ENCODE results near the gene C6orf136.
A peak's percentile ranks its signal among the peaks of the same experiment; 100 is the strongest.

Gene C6orf136

DNA sequence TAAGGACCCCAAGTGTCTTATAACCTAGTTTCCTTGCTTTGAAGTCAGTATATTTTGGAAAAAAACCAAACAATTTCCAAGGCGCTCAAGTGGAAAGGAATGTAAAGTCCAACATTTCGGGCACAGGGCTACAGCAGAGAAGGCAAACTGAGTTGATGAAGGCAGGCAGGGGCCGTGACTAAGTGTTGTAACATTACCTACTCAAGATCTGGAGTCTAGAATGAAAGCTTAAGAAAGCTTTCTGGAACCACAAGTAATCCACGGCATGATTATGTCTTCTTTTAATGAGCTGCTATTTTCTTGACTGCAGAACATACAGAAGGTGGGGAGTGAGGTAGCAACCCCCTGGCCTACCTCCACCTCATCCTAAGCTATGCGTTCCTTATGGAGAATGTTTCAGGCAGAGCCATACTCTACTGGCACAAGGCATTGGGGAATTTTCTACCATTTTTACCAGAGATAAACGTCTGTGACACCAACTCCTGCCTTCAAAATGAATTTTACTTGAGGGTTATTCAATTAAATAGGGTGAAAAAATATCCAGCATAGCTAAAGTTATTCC lies 34.2 kb upstream of the C6orf136 start:
- FAIRE-seq (no peak), DNase-seq (ENCODE audit: insufficient read length, low spot score) (no peak)
- TF ChIP-seq POLR2A (IDR thresholded peaks at IDR 0.05; ENCODE audit: low read depth, low read length) = 0 out of 2 replicates have a peak, but pooled peaks have one; percentile 25

DNA sequence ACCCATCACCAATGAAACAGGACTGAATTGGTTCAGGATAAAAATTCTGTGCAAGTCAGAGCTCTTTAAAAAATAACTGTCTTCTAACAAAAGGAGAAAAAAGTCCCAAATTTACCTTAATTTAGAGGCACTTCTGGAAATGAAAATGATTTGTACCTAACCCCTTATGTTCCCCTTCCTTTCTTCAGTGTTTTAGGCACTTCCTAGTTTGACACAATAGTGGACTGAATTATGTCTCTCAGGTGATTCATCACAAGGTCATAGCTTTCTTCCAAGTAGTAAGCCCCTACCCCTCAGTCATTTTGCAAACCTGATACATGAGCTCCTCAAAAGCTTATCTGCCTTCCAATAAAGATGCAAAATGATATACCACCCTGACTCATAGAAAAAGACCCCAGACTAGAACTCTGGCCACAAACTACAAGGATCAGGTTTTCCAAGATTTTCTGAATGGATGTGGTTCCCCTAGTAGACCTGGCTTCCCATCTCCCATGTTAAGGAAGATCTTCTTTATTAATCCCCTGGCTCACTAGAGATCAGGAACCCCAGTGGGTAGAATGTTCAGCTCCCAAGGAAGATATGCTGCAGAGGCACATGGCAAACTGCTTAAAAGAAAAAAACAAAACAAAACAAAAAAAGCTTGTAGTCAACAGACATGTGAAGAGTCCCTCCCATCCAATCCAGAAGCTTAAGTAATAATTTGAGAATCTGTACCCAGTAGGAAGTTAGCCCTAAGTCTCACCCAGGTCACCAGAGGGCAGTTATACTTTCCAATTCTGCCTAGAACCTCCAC lies 33.5 kb upstream of the C6orf136 start:
- TF ChIP-seq POLR2A (IDR thresholded peaks at IDR 0.05; ENCODE audit: low read depth, low read length) = no peak
- no peak for DNase-seq (ENCODE audit: insufficient read length, low spot score)
- no peak for FAIRE-seq

DNA sequence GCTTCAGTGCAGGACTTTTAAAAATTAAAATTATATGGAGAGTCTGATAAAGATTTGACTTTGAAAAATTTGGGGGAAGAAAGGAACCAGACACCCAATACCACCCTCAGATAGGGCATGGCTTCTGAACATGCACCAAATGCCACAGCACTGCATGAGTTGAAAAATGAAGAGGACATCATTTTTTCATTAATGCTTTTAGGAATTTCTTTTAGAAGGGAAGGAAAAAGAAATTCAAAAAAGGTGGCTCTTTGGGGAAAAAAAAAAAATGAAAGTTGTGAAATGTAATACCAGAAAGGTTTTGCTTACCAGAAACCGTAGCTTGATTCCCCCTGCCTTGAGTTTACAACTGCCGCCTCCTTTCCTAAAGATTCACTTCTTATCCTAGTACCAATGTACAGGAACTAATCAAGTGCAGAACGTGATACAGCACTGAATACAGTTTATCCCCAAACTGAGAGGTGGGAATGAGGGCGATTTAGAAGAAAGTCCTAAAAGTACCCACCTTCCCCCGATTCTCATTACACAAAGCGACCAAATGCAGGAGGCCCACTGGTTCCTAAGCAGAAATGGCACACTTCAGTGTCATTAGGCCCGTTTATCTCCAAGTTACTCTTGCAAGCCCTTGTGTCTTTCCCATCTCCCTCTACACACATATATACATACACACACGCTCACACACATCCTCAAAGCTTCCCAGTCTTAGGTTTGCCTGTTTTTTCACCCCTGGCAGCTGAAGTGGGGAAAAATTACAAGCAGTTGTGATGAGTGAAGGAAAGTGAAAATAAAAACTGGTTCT lies 32.7 kb upstream of the C6orf136 start:
- no peak for FAIRE-seq
- no peak for DNase-seq (ENCODE audit: insufficient read length, low spot score)
- peak; percentile 29; the same call in 1 of the 2 replicates for TF ChIP-seq POLR2A (IDR thresholded peaks at IDR 0.05; ENCODE audit: low read depth, low read length)

DNA sequence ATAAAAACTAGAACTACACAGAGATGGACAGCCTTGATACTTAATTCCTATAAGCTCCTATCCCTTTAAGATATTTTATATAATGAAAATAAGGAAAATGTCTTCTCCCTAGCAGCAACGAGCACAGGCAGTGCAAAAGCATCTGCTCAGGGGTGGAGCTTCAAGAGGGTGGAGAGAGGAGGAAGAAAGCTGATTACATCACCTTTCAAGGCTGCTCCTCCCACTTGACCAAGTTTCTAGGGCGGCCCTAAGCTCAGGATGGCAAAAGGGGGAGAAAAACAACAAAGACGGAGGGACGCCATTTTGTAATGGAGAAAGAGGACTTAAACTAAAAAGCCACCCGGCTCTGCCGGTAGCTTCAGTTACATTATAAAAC lies 32.1 kb upstream of the C6orf136 start:
- peak; percentile 40 for DNase-seq (ENCODE audit: insufficient read length, low spot score)
- peak; percentile 78 for FAIRE-seq
- TF ChIP-seq POLR2A (IDR thresholded peaks at IDR 0.05; ENCODE audit: low read depth, low read length) = no peak

DNA sequence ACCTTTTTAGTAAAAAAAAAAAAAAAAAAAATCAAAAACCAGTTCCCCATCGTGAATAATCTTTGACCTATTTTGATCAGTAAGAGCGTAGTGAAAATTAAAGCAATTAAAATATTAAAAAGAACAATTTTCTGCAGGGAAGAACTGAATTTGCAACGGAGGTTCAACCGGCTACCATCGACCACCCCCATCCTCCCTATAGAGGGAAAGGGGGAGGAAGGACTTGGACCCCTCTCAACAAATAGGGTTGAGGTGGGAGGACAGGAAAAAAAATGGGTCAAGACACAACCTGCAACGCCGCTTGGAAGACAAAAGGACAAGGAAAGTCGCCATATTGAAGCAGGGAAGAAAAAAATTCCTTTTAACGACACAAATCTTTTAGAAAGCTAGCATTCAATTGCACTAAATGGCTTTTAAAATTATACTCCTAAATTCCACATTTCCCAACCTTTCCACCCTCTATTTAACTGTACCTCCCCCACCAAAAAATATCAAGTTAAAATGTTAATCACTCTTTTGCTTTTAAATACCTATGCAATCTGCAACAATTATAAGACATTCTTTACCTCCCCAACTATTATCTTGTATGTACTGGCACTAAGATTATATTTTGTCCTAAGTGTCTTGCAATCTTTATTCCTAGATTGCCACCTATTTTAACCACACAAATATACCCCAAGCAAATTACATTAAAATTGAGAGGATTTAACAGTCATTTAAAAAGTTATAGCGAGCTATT lies 31.5 kb upstream of the C6orf136 start:
- TF ChIP-seq POLR2A (IDR thresholded peaks at IDR 0.05; ENCODE audit: low read depth, low read length) = 0 out of 2 replicates have a peak, but pooled peaks have one; percentile 19
- FAIRE-seq (no peak), DNase-seq (ENCODE audit: insufficient read length, low spot score) (no peak)

DNA sequence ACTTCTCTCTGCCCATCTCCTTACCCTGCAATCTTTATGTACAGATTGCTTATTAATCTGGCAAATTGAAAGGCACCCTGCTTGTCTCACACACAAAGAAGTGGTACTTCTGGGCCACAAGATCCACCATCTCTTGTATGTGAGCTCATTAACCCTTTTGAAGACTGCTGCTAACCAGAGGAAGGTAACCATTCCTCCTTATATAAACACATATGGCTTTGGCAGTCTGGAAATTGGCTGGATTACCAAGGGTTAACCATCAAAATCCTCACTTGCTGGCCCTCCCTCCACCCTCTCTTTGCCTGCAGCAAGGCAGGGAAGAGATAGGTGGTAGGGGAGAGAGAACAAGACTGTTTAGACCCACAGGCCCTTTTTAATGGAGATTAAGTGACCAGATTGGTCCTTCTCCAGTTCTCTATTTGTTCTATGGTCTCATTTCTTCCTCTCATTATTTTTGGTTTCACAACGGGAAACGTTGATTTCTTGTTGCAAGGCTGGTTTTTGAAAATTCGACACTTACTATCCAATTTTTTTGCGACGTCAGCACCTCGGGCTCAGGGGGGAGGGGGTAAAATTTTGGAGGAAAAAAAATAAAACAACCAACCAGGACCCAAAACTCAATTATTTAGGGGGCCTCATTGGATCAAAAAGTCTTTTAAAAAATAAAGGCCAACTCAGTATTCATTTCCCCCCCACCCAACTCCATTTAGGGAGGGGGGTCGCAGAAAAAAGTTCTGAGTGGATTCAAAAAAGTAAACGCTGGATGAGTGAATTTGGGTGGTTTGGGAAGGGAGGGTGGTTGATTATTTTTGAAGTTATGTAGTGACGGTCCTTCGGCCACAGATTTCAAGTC lies 30.7 kb upstream of the C6orf136 start:
- no peak for DNase-seq (ENCODE audit: insufficient read length, low spot score)
- no peak for FAIRE-seq

DNA sequence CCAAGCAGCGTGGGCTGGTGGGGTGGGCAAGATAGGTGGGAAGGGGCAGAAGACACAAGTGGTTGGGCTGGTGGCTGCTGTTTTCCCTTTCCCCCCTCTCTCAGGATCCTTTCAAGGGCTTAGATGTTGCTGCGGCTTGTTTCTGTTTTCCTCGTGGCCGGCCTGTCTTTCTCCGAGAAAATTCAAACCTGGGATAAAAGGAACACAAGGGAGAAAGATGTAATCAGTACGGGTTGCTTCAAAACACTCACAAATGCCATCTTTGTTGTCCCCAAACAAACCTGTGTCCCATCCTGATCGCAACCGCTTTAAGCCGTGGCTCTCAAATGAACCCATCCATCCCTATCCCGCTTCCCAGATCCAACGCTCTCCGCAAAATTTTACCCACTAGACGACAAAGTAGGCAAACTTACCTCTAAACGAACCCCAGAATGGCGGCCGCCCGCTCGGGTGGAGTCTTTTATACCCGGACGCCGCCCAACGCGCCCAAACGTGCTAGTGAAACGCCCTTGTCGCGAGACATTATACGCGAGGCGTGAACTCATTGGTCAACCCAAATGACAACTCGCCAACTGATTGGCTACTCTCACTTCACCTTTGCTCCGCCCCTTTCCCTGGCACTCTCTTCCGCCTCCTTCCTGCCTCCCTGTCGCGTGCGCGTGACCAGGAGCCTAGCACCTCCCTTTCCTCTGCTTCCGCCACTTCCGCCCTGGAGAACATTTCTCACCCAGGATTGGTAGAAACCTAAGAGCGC lies 29.9 kb upstream of the C6orf136 start, which contains the start of gene PPP1R10:
Gene PPP1R10 (minus strand): TSS at position 433 of the 754 bp plus-strand sequence. CDS start 7,299 bp downstream, outside the sequence.
- DNase-seq (ENCODE audit: insufficient read length, low spot score) (peak; percentile 79), FAIRE-seq (peak; percentile 95)
- TF ChIP-seq POLR2A (IDR thresholded peaks at IDR 0.05; ENCODE audit: low read depth, low read length) = peak; percentile 83

More for the DNA sequence above, 30.7 kb upstream of the C6orf136 start:
- TF ChIP-seq POLR2A (IDR thresholded peaks at IDR 0.05; ENCODE audit: low read depth, low read length) = no peak

DNA sequence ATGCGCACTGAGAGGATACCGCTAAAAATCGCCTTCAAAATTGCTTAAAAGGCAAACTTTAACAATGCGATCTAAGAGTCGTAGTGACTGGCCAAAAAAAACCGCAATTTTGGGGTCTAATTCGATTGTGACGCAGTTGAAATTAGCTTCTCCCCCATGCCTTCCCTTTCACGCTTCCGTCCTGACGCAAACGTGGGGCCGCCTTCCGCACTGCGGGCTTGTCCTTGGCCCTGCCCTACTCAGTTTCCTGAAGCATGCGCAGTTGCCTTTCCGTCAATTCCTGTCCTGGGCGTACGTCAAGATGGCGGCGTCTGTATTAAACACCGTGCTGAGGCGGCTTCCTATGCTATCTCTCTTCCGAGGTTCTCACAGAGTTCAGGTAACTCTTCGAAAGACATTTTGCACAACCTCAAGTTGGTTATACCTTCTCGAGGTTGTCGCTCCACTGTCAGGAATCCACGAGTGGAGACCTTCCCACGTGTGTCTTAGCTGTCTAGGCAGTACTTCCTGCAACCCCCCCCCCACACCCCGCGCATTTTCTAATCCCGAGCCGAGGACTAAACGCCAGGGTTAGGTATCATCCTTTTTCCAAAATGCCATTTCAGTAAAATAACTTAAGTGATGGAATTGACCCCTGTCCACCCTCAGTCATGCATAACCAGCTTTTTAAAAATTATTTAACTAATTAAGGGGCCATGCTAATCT lies 29.2 kb upstream of the C6orf136 start, which contains the start of gene MRPS18B:
Gene MRPS18B (plus strand): TSS at position 276 of the 705 bp plus-strand sequence. CDS start 26 bp downstream, at position 302.
- DNase-seq (ENCODE audit: insufficient read length, low spot score) = peak; percentile 74
- no peak for FAIRE-seq
- peak; percentile 89 for TF ChIP-seq POLR2A (IDR thresholded peaks at IDR 0.05; ENCODE audit: low read depth, low read length)

DNA sequence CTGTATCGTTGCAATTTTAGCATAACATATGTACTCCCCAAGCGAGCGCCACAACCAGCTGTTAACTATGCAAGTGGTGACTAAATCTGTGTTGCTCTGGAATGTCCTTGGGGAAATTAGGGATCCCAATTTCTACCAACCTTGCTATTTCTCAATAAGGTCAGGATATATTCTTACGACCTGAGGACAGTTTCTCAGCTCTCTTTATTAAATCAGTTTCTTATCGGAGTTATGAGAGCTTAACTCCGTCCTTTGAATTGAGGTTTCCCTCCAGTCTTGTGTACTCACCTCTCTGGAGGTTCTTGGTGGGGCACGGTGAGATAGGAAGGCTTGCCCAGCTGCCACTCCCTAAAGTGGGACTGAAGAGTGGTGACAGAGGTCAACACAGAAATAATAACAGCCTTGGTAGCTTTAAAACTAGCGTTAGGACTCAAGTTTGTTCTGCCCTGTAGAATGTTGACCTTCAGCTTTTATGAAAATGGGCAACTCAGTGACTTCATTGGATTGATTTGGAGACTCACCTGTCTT lies 28.6 kb upstream of the C6orf136 start:
- DNase-seq (ENCODE audit: insufficient read length, low spot score) (no peak), FAIRE-seq (no peak)
- TF ChIP-seq POLR2A (IDR thresholded peaks at IDR 0.05; ENCODE audit: low read depth, low read length) = no peak

DNA sequence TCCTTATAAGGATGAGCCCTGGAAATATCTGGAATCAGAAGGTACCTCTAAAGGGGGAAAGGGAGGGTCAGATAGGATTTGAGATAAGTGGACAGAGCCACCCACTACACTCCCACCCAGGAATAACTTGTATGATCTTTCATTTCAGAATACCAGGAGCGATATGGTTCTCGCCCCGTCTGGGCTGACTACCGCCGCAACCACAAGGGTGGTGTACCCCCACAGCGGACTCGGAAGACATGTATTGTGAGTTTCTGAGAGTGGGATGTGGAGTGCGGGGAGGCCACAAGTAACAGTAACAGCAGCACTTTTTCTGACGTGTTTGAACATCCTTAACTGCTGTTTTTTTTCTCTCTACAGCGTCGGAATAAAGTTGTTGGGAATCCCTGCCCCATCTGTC lies 27.4 kb upstream of the C6orf136 start:
- DNase-seq (ENCODE audit: insufficient read length, low spot score) = no peak
- no peak for FAIRE-seq
- TF ChIP-seq POLR2A (IDR thresholded peaks at IDR 0.05; ENCODE audit: low read depth, low read length) = no peak

DNA sequence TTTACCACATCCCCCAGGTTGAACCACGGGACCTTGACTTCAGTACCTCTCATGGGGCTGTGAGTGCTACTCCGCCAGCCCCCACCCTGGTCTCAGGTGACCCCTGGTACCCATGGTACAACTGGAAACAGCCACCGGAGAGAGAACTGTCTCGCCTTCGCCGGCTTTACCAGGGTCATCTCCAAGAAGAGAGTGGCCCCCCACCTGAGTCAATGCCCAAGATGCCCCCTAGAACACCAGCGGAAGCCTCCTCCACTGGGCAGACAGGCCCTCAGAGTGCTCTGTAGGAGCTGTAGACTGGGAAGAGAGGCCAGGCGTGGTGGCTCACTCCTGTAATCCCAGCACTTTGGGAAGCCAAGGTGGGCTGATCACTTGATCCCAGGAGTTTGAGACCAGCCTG lies 21.4 kb upstream of the C6orf136 start:
- FAIRE-seq (no peak), DNase-seq (ENCODE audit: insufficient read length, low spot score) (no peak)
- no peak for TF ChIP-seq POLR2A (IDR thresholded peaks at IDR 0.05; ENCODE audit: low read depth, low read length)

All from H54 (cell line).